Stimulated activated CD8-positive, alpha-beta memory T cell treated with anti-CD3 and anti-CD28 coated beads, Interleukin-12 subunit alpha, Interleukin-12 subunit beta, amount 100 ng/mL, for 1 hour (primary cell): ENCODE data around the gene CBFA2T2.
"Not testable (repeated sequence)": the region's sequence is repeated elsewhere in the genome, so short reads cannot be mapped to it uniquely, and the experiment has no call there.

Experiments used
- DNase-seq: peaks from one replicate; pipeline ENCODE4 v3.0.0-alpha.2; 2020; ENCODE audit warnings: low read depth

CBFA2T2 gene

DNA sequence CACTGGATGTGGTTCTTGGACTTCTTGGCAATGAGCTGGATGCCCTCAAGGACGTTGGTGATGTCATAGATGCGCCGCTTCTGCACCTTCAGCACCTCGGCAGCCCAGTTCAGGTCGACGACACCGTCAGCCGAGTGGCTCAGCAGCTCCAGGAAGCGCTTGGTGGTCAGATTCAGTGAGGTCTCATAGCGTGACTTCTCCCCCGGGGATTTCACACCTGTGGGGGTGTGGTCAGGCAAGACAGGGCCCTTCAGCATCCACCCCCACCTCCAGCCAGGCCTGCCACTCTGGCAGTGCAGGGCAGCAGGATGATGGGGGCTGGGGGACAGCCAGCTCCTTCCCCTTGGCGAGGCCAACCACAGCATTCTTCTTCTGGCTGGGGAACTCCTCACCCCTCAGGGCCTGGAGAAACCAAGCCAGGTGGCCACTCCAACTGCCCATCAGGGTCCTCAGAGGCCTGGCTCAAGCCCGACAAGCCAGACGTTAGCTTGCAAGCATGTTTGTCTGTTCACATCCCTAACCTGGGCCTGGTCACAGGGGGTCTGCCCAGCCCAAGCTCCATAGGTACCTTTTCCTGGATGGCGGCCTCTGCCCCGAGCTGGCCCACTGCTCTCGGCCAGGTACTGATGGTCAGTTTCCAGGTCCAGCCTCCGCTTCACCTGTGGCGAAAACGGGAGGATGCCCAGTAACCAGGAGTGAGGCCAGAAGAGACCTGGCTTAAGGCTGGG lies 190.0 kb downstream of the CBFA2T2 start:
- DNase-seq = no peak

DNA sequence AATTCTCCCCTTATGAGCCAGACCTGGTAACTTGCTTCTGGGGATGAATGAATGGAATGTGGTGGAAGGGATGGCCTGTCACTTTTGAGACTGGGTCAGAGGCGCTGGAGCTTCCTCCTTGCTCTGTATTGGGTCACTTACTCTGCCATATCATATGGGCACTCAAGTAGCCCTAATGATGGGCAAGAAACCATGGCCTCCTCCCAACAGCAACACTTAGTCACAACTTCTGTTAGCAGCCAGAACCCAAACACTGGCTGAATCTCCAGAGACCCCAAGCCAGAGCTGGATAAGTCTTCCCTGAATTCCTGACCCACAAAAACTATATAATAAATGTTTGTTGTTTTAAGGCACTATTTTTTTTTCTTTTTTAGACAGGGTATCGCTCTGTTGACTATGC lies 190.8 kb downstream of the CBFA2T2 start:
- no peak for DNase-seq

DNA sequence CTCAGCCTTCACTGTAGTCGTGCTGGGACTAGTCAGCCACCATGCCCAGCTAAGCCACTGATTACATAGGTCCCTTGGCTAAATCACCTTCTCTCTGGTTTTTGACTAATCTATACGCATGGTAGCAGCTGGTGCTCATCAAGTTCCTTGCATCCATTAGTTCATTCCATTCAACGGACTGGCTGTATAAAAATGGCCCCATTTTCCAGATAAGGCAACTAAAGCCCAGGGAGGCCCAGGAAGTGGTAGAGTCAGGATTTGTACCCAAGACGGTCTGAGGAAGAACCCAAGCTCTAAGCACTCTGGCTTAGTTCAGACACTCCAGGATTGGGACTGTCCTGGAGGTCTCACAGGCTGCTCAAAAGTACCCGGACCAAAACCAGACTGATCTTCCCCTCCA lies 191.4 kb downstream of the CBFA2T2 start:
- no peak for DNase-seq

DNA sequence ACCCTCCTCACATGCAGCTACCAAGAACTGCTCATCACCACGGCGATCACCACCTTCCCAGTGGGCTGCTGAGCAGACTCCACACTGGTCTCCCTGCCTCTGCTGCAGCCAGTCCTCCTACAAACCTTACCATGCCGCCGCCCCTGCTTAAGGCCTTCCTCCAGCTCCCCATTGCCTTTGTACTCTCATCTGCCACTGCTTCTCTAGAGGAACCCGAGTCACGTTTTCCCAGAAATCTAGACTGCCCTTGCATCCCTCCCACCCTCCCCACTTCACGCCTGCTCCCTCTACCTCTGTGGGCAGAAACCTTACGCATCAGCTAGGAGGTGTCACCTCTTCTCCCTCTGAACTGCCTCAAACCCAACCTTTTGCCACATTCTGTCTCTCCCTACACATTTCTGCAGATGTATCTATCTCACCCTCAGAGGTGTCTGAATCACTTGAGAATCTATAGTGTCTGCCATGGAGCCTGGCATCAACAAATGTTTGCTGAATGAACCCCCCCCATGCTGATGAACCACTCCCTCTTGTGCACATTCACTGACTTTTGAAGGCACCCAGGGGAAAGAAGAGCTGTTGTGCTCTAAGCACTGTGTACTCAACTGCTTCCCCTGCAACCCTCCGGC lies 191.9 kb downstream of the CBFA2T2 start:
- no peak for DNase-seq

DNA sequence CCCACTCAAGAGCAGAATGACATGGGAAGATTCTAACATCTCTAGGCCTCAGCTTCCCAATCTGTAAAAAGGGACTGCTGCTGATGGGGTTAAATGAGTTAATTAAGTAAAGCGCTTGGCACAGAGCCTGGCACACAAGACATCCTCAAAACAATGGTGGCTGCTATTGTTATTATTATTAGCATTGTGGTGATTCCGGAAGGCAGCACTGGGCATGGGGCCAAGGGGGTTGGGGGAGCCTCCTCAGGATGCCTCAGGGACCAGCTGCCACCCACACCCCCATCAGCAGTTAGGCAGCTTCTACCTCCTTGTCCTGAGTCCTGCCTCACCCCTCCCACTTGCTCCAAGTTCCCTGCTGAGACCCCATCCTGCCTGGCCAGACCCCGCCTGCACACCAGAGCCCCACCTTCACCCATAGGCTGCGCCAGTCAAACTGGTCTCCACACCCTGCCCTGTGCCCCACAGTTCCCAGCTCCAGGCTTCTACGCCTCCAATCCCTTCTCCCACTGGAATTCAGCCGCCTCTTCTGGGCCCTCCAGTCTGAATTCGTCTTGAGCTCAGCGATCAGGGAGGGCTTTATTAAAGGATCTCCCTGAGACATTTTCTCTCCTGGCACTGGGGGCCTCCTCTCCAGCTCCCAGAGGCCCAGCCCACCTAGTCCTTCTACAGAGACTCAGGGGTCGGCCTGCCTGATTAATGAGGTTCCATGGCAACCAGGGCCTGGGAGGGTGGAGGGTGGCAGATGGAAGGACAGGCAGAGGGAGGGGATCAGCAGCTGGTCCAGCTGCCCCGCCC lies 194.8 kb downstream of the CBFA2T2 start:
- DNase-seq = no peak

DNA sequence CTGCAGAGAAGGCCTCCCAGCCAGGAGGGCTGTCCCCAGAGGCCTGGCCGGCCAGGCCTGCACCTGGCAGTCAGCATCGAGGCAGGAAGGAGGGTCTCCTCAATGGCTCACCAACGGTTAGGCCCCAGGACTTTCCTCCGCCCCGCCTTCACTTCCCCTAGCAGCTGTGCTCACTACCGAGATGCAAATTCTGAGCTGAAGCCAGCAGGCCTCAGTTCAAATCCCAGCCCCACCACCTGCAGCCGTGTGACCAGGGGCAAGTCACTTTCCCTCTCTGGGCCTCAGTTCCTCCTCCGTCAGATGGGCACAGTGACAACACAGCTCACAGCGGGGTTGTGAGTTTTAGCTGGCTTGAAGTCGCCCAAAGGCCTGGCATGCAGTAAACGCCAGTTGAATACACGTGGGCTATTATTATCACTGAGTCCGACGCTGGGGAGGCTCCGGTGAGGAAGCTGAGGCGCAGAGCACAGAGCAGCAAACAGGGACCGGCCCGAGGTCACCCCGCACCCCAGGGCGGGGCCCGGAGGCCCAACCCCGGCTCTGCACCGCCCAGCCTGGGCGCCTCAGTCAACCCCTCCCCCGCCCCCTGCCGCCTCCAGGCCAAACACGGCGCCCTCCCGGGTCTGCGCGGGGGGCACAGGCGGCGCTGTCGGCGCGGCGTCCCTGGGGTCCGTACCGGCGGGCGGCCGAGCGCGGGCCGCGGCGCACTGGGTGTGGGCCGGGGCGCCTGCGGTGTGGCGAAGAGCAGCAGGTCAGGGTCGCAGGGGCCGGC lies 195.6 kb downstream of the CBFA2T2 start:
- DNase-seq = no peak

DNA sequence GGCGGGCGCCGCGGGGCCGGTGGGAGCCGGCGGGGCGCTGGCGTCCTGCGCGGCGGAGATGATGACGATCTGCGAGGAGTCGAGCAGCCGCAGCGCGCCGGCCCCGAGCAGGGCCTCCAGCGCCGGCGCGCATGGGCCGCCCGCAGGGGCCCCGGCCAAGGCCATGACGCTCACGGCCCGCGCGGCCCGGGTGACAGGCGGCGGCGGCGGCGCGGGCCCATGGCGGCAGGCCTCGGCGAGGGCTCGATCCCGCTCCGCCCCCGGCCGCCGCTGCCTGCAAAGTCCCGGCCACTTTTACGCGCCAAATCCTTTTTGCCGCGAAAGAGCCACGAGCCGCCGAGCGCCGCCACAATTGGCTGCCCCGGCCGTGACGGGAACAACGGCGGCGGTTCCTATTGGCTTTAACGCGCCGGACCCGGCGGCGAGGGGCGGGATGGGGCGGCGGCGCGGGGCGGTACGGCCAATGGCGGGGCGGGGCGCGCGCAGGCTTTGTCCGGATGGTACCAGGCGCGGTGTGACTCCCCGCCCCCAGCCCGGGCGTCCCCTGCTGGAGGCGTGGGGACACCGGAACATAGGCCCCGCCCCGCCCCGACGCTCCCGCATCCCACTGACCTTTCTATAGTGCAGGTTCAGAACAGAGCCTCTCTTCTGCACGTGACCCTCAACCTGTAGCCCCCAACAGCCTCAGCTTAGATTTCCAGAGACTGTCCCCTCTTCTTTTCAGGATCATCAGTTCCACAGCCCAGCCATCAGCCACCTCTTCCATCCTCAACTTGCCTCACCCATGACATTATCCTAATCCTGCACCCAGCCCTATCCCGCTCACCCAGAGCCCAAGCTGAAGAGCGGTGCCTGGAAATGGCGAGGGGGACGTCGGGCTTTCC lies 196.4 kb downstream of the CBFA2T2 start, which contains the start of gene E2F1:
E2F1 (minus strand) TSS at position 286 of the 884 bp plus-strand sequence; CDS start at position 165, 121 bp downstream.
- peak; percentile 88 for DNase-seq

DNA sequence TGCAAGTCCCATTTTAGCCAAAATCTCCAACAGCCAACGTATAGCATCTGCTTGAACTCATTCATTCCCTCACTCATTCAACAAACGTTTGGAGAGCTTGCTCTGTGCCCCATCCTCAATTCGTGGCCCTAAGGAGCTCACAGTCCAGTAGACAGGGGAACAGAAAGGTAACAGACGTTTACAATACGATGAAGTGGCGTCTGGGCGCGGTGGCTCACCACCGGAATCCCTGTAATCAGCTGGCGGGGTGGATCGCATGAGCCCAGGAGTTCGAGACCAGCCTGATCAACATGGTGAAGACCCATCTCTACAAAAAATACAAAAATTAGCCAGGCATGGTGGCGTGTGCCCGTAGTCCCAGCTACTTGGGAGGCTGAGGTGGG lies 197.1 kb downstream of the CBFA2T2 start:
- no peak for DNase-seq

DNA sequence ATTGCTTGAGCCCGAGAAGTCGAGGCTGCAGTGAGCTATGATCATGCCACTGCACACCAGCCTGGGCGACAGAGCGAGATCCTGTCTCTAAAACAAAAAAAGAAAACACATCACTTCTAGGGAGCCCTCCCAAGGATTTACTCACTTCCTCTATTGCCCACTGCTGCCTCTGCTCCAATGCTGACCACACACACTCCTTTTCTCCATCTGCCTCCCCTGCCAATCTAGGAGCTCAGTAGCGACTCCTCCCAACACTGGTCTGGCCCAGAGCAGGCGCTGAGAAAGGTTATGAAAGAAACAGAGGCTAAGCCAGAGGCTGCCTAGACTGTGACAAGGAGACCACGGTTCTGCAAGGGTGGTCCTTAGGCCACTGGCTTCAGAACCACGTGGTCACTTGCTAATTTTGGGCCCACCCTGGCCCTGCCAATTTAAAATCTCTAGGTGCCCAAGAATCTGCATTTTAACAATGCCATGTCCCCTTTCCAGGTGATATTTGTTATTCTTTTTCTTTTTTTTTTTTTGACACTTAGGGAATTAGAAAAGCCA lies 197.5 kb downstream of the CBFA2T2 start:
- no peak for DNase-seq

DNA sequence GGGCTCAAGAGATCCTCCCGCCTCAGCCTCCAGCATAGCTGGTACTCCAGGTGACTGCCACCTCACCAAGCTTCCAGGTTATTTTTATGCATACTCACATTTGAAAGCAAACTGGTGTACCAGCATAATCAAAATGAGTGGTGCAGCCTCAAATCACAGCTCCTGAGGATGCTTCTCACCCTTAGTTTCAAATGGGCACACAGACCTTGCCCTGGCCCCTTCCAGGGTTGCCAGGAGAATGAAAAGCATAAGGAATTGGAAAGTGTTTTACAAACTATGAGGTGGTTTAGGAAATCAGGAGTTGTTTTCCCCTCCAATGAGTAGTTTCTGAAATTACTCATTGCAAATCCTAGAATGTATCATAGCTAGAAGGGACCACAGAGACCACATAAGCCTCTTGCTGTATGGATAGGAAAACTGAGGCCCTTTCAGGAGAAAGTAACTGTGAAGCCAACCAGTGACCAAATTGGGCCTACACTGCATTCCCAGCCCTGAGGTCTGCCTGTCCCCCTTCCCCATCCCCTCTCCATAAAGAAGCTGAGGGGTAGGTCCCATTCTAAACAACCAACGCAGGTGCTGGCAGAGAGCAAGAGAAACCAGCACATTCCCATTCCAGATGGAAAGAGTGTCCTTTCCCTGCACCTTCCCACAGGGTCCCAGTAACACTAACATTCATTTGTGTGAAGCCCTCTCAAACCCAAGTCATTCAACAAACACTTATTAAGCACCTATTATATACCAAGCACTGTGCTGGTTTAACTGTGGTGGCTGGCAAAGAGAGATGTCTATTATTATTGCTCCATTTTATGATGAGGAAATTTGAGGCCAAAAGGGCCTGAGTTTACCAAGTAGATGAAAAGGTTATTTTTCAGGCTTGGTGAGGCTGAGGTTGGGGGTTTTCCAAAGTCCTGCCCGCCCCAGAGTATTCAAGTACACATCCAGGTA lies 198.4 kb downstream of the CBFA2T2 start:
- DNase-seq = no peak

DNA sequence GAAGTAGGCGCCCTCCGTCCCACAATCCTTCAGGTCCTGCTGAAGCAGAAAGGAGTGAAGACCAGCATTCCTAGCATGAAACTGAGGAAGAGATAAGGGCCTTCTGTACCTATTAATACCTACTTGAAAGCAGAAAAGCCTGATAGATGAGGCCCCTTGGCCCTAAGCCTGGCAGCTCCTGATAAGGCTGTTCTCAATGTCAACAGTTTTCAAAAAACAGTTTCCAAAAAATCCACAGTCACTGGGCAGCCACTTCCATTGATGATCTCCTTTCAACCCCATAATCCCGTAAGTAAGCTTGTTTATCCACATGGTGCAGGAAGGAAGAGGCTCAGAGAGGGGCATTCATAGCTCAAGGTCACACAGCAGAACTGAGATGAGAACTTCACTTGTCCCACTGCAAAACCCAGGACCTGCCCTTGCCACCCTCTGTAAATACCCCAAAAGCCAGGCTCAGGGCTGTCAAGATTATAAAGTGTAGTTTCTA lies 199.1 kb downstream of the CBFA2T2 start:
- DNase-seq = no peak

DNA sequence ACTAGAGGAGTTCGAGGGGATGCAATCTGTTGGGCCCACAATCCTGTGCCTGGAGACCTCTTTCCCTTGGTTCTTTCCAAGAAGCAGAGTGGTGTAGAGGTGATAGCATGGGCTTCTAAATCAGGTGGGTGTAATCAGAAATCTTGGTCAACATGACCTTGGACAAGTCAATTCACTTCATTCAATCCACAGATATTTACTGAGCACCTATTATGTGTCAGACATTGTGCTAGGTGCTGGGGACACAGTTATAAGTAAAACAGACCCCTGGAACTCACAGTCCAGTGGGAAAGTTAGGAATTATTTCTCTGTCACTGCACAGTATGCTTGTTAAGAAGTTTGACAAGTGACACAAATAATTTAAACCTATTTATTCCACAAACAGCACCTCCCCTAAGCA lies 199.6 kb downstream of the CBFA2T2 start:
- no peak for DNase-seq

DNA sequence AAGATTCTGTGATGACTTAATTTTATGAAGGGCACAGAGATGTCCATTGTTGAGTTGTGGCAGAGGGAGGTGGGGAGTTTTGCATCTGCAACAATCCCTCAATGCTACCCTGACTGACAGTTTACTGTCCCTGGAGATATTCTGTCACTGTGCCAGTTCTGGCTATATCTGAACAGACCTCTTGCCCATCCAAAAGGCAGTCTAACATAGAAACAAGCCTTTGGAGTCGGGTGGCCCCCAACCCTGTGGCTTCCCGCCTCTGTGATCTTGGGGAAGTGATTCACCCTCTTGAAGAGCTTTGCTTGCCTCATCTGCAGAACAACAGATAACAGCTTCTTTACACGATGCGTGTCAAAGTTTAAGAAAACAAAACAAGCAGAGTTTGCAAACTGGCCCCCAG lies 200.1 kb downstream of the CBFA2T2 start:
- DNase-seq = no peak

DNA sequence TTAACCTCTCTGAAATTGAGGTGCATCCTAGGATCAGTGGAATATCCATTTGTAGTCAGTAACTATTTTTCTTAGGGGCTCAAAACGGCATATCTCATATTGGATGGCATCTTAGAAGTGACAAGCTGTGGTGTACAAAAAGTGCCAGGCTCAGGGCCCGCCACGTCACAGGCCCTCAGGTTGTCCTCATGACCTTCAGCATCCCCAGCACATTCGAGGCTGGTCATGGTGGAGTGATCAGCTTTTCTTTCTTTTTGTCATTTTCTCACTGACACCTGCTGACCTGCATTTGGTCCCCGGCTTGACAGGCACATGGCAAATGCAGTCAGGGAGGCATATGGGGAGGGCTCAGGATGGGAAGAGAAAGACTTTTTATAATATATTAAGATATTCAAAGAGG lies 203.4 kb downstream of the CBFA2T2 start:
- DNase-seq = no peak

DNA sequence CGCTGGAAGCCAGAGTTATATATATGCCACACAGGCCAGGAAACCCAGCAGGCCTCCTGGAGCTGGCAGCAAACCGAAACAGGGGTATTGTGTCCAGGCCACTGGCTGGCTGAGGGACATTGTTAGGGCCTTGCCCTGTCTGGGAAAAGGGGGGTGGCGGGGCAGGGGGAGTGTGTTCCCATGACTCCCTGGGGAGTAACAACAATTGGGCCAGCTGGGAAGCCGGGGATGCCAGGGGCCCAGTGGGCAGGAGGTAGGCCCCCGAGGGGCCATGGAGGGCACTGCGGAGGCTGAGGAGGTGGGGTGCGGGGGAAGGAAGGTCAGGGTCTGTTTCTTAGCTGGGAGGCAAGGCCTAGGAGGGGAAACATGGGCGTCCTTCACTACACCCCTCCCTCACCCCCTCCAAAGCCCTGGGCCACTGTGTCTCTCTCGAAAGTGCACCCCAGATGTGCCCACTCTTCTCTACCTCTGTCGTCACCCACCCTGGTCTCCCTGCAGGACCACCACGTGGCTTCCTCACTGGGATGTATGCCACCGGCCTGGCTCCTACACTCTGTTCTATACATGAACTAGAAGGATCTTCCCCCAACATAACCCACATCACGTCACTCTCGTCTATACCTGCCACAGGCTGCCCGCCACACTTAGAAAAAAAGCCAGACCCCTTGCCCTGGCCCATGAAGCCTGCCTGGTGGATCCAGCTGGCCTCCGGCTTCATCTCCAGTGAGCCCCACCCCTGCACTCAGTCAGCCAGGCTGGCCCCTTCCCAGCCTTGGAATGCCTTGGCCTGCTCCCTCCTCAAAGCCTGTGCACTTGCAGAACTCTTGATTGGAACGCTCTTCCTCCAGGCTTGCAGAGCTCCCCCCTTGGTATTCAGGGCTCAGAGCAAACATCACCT lies 204.1 kb downstream of the CBFA2T2 start:
- no peak for DNase-seq

DNA sequence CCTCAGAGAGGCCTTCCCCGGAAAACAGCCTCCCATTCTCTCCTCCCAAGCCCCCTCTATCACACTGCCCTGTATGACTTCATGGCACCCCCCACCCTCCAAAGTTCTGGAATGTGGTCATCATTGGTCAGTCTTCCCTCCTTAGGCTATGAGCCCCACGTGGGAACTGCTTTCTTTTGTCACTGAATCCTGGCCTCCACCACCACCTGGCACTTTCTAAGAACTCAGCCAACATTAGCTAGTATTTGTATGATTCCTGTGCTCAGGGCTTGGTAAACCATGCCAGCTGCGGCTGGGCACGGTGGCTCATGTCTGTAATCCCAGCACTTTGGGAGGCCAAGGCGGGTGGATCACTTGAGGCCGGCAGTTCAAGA lies 204.7 kb downstream of the CBFA2T2 start:
- DNase-seq = no peak

DNA sequence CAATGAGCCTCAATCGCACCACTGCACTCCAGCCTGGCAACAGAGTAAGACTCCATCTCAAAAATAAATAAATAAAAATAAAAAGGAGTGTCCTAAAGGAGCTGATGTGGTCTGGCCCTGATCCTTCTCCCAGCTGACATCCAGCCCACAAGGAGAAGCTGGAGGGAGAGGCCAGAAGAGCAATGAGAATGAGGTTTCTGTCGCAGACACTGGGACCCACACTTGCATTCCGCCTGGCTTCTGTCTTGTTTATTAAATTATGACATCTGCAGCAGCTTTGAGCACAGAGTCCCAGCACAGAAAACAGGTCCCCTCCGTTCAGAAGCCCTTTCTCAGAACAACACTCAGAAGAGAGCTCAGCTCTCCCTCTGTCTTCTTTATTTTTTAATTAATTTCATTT lies 206.6 kb downstream of the CBFA2T2 start:
- no peak for DNase-seq

DNA sequence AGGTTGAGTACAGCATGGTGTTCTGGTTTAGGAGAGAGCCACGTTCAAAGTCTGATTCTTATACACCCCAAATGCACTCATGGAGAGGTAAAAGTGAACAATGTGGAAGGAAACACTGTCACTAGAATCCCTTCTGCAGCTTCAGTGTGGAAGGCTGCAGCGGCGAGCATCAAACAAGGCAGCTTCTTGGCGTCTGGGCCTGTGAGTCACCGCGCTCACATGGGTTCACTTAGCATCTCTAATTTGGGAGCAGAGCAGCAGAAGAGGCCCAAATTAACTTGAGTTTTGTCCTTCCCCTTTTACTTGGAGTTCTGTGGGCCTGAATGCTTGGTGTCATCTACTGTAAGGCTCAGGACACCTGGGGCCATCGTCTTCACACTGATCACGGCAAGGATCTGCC lies 207.2 kb downstream of the CBFA2T2 start:
- DNase-seq = no peak

DNA sequence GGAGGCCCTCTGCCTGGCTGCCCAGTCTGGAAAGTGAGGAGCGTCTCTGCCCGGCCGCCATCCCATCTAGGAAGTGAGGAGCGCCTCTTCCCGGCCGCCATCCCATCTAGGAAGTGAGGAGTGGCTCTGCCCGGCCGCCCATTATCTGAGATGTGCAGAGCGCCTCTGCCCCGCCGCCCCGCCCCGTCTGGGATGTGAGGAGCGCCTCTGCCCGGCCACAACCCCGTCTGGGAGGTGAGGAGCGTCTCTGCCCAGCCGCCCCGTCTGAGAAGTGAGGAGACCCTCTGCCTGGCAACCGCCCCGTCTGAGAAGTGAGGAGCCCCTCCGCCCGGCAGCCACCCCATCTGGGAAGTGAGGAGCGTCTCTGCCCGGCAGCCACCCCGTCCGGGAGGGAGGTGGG lies 209.1 kb downstream of the CBFA2T2 start:
- DNase-seq = not testable (repeated sequence)
